Choroid plexus epithelial cell (primary cell): ENCODE data around the gene ANKMY2.

Source experiments
- DNase-seq: peaks from one replicate; pipeline ENCODE4 v3.0.0-alpha.2; 2010; ENCODE audit warnings: low read depth
- H3K4me3 ChIP-seq: 2 replicates; pipeline ENCODE4 v1.5.1; 2011; ENCODE audit warnings: low read depth, mild to moderate bottlenecking, control low read depth, low read length, moderate library complexity
- TF ChIP-seq, protein P1 (sequence below): conservative IDR thresholded peaks from 2 replicates; pipeline ENCODE4 v1.5.1; 2011; ENCODE audit warnings: low read depth, mild to moderate bottlenecking, control low read depth, inconsistent platforms, low read length, moderate library complexity

Gene ANKMY2

DNA sequence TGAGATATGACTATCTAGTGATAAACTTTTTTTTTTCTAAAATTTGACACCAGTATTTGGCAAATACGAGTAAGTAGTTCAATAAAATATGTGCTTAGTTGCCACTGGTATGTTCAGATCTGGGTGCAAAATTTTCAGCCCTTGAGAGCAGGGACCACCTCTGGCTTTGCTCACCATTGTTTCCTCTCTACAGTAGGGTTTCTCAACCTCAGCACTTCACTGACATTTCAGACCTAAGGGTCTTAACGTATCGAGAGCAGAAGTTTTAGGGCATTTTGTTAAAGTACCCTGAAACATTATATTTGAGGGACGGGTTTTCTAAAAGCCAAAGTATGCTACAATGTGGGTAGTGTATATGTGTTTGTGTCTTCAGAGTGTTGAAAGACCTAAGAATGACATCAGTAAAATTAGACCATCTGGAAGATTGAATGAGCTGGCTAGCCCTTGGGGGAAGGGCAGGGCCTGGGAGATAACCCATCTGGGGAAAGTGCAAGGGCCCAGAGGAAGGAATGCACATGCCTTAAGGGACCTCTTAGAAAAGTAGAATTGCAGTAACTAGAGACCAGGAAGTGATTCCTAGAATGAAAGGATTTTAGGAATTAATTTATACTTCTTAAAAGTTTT lies 12.2 kb upstream of the ANKMY2 start:
- H3K4me3 ChIP-seq: no peak overlapping the region
- DNase-seq: peak; percentile 87
- TF ChIP-seq, protein P1, sequence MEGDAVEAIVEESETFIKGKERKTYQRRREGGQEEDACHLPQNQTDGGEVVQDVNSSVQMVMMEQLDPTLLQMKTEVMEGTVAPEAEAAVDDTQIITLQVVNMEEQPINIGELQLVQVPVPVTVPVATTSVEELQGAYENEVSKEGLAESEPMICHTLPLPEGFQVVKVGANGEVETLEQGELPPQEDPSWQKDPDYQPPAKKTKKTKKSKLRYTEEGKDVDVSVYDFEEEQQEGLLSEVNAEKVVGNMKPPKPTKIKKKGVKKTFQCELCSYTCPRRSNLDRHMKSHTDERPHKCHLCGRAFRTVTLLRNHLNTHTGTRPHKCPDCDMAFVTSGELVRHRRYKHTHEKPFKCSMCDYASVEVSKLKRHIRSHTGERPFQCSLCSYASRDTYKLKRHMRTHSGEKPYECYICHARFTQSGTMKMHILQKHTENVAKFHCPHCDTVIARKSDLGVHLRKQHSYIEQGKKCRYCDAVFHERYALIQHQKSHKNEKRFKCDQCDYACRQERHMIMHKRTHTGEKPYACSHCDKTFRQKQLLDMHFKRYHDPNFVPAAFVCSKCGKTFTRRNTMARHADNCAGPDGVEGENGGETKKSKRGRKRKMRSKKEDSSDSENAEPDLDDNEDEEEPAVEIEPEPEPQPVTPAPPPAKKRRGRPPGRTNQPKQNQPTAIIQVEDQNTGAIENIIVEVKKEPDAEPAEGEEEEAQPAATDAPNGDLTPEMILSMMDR: peak; percentile 37

DNA sequence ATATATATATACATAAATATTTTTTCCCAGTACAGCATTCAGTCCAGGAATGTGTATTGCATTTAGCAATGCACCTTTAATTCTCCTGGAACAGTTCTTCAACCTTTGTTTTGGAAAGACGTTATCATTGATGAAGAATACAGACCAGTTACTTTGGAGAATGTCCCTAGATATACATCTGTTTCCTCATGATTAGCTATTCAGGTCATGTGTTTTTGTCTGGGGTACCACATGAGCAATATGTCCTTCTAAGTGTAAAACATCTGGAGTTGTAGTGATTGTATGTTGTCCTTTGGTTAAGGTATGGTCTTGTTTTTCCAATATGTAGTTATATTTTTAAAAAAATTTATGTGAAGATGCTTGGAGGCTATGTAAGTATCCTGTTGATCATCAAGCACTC lies 10.6 kb upstream of the ANKMY2 start:
- TF ChIP-seq, protein P1: no peak
- no peak overlapping the region for H3K4me3 ChIP-seq
- DNase-seq: no peak

DNA sequence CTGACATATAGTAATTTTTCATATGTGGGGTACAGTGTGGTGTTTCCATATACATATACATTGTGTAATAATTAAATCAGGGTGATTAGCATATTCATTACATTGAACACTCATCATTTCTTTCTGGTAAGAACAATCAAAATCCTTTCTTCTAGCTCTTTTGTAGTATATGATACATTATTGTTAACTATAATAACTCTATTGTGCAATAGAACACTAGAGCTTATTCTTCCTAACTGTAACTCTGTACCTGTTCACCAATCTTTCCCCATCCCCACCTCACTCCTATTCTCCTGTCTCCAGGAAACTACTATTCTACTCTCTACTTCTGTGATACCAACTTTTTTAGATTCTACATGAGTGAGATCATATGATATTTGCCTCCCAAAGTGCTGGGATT lies 9.8 kb upstream of the ANKMY2 start:
- TF ChIP-seq, protein P1: no peak
- DNase-seq: no peak
- H3K4me3 ChIP-seq: no peak overlapping the region

DNA sequence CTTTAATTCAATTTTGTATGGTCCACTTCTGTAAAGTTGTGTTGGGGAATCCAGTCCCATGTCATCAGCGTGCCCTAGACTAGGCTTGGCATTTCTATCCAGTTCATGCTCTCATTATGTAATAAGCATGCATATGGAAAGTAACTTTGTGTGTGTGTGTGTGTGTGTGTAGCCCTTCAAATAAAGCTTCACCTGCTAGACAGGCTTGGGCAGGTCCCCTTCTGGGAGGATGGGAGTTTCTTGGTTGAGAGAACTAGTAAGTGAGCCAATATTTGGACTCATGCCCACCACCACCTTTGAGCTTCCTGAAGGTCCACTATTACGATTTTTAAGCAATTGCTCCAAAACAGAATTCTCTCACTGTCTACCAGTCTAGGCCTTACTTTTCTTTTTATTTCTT lies 7.3 kb upstream of the ANKMY2 start:
- no peak for DNase-seq
- no peak overlapping the region for H3K4me3 ChIP-seq
- TF ChIP-seq, protein P1: no peak

DNA sequence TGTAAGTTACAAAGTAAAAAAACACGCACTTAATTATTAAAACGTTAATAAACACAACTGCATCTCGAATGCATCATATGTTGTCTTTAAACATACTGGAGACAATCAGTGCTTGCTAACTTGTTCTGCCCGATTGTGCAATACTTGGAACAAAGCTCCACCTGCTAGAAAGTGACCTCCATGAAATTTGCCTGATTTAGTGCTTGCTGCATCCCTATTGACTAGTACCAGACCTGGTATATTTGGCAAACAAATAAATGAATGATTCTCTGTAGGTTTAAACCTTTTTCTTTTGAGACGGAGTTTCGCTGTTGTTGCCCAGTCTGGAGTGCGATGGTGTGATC lies 6.7 kb upstream of the ANKMY2 start:
- DNase-seq: no peak
- no peak overlapping the region for H3K4me3 ChIP-seq
- TF ChIP-seq, protein P1: no peak

DNA sequence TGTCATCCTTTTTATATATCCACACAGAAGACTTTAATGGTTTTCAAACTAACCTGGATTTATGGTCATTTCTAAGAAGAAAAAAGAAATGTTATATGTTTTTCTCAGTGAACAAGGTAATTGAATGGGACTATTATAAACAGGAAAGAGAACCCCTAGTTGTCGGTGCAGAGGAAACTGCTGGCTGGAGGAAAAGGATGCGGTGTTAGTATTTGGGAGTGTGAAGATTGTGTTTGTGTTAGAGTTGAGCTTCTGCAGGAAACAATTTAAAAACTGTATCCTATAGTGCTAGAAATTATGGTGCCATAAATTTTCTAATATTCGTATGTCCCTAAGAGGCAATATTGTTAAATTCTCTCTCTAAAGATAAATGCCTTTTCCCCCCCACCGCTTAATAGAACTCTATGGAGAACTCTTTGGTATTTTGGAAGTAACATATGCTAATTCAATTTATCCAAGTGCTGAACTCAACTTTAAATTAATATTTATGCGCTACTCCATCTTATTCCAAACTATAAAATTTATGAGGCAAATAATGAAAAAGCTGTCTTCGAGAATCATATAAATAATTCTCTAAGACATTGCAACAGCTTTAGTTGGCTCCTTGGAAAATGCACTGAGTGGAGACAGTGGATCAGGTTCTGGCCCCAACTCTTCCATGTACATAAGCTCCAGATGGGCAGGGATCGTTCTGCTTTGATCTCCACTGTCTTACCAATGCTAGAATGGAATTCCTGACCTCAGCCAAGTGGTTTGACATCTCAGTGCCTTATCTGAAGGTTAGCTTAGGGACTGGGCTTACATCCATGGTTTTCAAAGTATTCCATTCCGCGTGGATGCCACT lies 6.1 kb upstream of the ANKMY2 start:
- TF ChIP-seq, protein P1: no peak
- H3K4me3 ChIP-seq: no peak overlapping the region
- DNase-seq: peak; percentile 28

DNA sequence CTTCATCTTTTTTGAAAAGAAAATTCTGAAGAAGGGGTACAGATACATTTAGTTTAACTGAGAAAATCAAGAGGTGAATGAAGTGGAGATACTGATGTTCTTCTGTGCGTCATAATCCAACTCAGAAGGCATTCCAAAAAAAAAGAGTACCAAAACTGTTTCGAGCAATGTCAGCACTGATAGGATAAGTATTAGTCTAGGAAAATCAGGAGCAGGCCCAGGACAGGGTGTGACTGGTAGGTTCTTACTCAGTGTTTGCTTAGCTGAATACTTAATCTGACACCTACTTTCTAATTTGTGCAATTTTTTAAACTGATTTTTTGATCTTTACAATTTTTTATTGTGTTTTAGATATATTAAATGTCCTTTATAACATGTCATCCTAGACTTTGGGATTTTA lies 4.7 kb upstream of the ANKMY2 start:
- no peak overlapping the region for H3K4me3 ChIP-seq
- TF ChIP-seq, protein P1: no peak
- no peak for DNase-seq
